Pancreas (tissue), 10 donors: ENCODE data around the gene MSLN. TPM values are rescaled to one million over a fixed set of nuclear protein-coding genes. Genes with fewer than 3 reads are reported as not detected.
A peak's percentile ranks its signal among the peaks of the same experiment; 100 is the strongest.

Source experiments
- ATAC-seq, 4 donors: fragments of 200-7000 bp; cut with Tn5 transposase; one replicate each; pipeline versions ENCODE4 v1.8.0 to v1.9.1; 2020; ENCODE audit warnings: mild to moderate bottlenecking in 4 of 4, moderate library complexity in 4 of 4
- DNase-seq, 6 donors: peaks; one replicate each; pipeline ENCODE4 v3.0.0-alpha.2; 2020
- FAIRE-seq: peaks from 2 replicates; lab custom pipeline; 2012; peaks lifted over from hg19 to GRCh38; lab: Jason Lieb, UNC
- H3K27ac ChIP-seq, 4 donors: fragments of 200-600 bp; sonication (generic); 1 replicate in 3 of 4; 2 replicates in 1 of 4; pipeline versions ENCODE4 v1.5.0 to v1.8.0; 2020
- H3K27me3 ChIP-seq, 4 donors: fragments of 200-600 bp; one replicate each; pipeline ENCODE4 v1.8.0; 2021
- H3K36me3 ChIP-seq, 3 donors: fragments of 200-600 bp; sonication (generic) in 1 of 3; one replicate each; pipeline versions ENCODE4 v1.5.0 to v1.8.0; 2020 to 2021
- H3K4me1 ChIP-seq, 3 donors: fragments of 200-600 bp; one replicate each; pipeline ENCODE4 v1.8.0; 2021
- H3K4me3 ChIP-seq, 4 donors: fragments of 200-600 bp; sonication (generic) in 2 of 4; one replicate each; pipeline versions ENCODE4 v1.5.0 to v1.8.0; 2020 to 2021
- H3K9me3 ChIP-seq, 4 donors: fragments of 200-600 bp; one replicate each; pipeline ENCODE4 v1.8.0; 2021
- CTCF ChIP-seq, 4 donors: fragments of 200-600 bp; sonication (generic) in 3 of 4; IDR thresholded peaks; one replicate each; pipeline versions ENCODE4 v1.5.0 to v1.8.0; 2021; ENCODE audit warnings: antibody characterized with exemption in 4 of 4
- WGBS, 2 donors: extraction: QIAGEN DNeasy Blood & Tissue Kit; methylation state at CpG; one replicate each; pipeline ENCODE4 v1.1.7; 2013; 5-methylcytosine and 5-hydroxymethylcytosine counted together
- intact Hi-C, 3 donors: fragments of 100-400 bp; cut with DNase I; formaldehyde crosslinking; loops; one replicate each; pipeline versions ENCODE4 v1.11.1 to v1.14.2; 2022
- polyA plus RNA-seq, 2 donors: library from polyadenylated mRNA; stranded (reverse); fragments of 200-250 nt; gene quantifications; one replicate each; pipeline ENCODE4 v1.2.3, GENCODE V29; 2013
- total RNA-seq, 6 donors: library from RNA; stranded (reverse); fragmentation: NEBNext Ultra II Directional in 4 of 6; extraction: Animal tissue kit (Norgen Biotek cat#: 25700) in 4 of 6; gene quantifications; one replicate each; pipeline versions ENCODE4 v1.2.1 to v1.2.4, GENCODE V29; 2021 to 2023
- donor health status: healthy with polysubstance abuse.
- donor health status: DM: no; HTN: no; CAD: no; lungs with moderate emphysema.
- donor health status: DM: no; HTN: no; CAD: no.
- donor health status: control.
- donor health status: control.
- donor health status: Bipolar disorder and iron deficiency.
- donor health status: DM: yes; HTN: yes; CAD: no.
- donor health status: DM: no; HTN: no; CAD: no.
- donor health status: DM: no; HTN: no; CAD: no.
- donor health status: DM: yes; HTN: yes; CAD: no.

MSLN gene
- total and polyA plus RNA-seq, 8 donors, result 0.35 to 4.6 (median 0.96) TPM; not detected in 1

GRCh38 chr16:782258-782657 is 21.7 kb downstream of the MSLN start:
- no peak for DNase-seq
- no peak overlapping the region for H3K4me3 ChIP-seq
- no peak overlapping the region for H3K27ac ChIP-seq
- H3K36me3 ChIP-seq, result no peaks in the 10 kb centered on the region
- no peak for ATAC-seq
- FAIRE-seq, result no peak
- WGBS, 2 donors, result 43 to 54% methylated on average over 6 of the region's 6 CpGs
- no peak for TF ChIP-seq CTCF (IDR thresholded peaks at IDR 0.05)
- peaks cover 0 to 3% (median 3%) of the 10 kb centered on the region in 3 donors for H3K4me1 ChIP-seq
- intact Hi-C loops, result loop anchor here in 1 of 3 donors (10.0 kb wide), 1 partner anchor 77 kb away; the partner anchor contains the start of gene FBXL16
- H3K27me3 ChIP-seq, result no peaks in the 10 kb centered on the region
- no peaks in the 10 kb centered on the region for H3K9me3 ChIP-seq

- H3K9me3 ChIP-seq, result no peaks in the 10 kb centered on the region
- no peak for FAIRE-seq
- H3K4me1 ChIP-seq, result peaks cover 0 to 7% (median 6%) of the 10 kb centered on the region in 3 donors
- 48 to 49% methylated on average over 34 to 36 of the region's 36 CpGs for WGBS, 2 donors
- intact Hi-C loops, result loop anchor here in 1 of 3 donors (10.0 kb wide), 1 partner anchor 78 kb away; the partner anchor contains the start of gene FBXL16
- H3K4me3 ChIP-seq, result no peak overlapping the region
- H3K36me3 ChIP-seq, result no peaks in the 10 kb centered on the region
- H3K27ac ChIP-seq, result no peak overlapping the region
- DNase-seq, result no peak
- TF ChIP-seq CTCF (IDR thresholded peaks at IDR 0.05), result no peak
- no peak for ATAC-seq
- H3K27me3 ChIP-seq, result no peaks in the 10 kb centered on the region
Observed at GRCh38 chr16:782766-783403, 22.4 kb downstream of the MSLN start.

GRCh38 chr16:783404-784161 is 23.0 kb downstream of the MSLN start:
- H3K4me1 ChIP-seq, result peaks cover 0 to 7% (median 6%) of the 10 kb centered on the region in 3 donors
- H3K9me3 ChIP-seq, result no peaks in the 10 kb centered on the region
- WGBS, 2 donors, result 21 to 25% methylated on average over 17 of the region's 17 CpGs
- no peak for ATAC-seq
- H3K36me3 ChIP-seq, result no peaks in the 10 kb centered on the region
- DNase-seq, result peak in 2 of 6 donors; percentile 52 to 64
- no peak for FAIRE-seq
- intact Hi-C loops, result loop anchor here in 1 of 3 donors (10.0 kb wide), 1 partner anchor 79 kb away; the partner anchor contains the start of gene FBXL16
- H3K4me3 ChIP-seq, result no peak overlapping the region
- no peak for TF ChIP-seq CTCF (IDR thresholded peaks at IDR 0.05)
- no peak overlapping the region for H3K27ac ChIP-seq
- no peaks in the 10 kb centered on the region for H3K27me3 ChIP-seq

- FAIRE-seq (no peak), ATAC-seq (no peak), DNase-seq (no peak)
- intact Hi-C loops, result loop anchor here in 1 of 3 donors (10.0 kb wide), 1 partner anchor 80 kb away; the partner anchor contains the start of gene FBXL16
- Histone ChIP-seq H3K27ac (no peak overlapping the region), H3K4me1 (peaks cover 0 to 13% (median 6%) of the 10 kb centered on the region in 3 donors), H3K36me3 (no peaks in the 10 kb centered on the region), H3K27me3 (no peaks in the 10 kb centered on the region), H3K4me3 (no peak overlapping the region), H3K9me3 (no peaks in the 10 kb centered on the region)
- TF ChIP-seq CTCF (IDR thresholded peaks at IDR 0.05), result no peak
- WGBS, 2 donors, result 75 to 77% methylated on average over 19 of the region's 19 CpGs
Observed at GRCh38 chr16:784431-784830, 23.9 kb downstream of the MSLN start.
